Effector memory CD4-positive, alpha-beta T cell (primary cell): ENCODE measurements around the gene TMEM14A.
"Not testable (repeated sequence)": the region's sequence is repeated elsewhere in the genome, so short reads cannot be mapped to it uniquely, and the experiment has no call there.

Experiments
- DNase-seq, 3 donors: peaks; one replicate each; pipeline ENCODE4 v3.0.0-alpha.2; 2020
- H3K27ac ChIP-seq: 2 replicates; pipeline ENCODE4 v1.7.0; 2013; ENCODE audit warnings: mild to moderate bottlenecking, low read length, moderate library complexity; ENCODE audit not compliant: insufficient read depth, poor library complexity, severe bottlenecking
- H3K27me3 ChIP-seq: replicated peaks from 2 replicates; pipeline ENCODE4 v1.7.0; 2013; ENCODE audit warnings: mild to moderate bottlenecking, low read length; ENCODE audit not compliant: insufficient read depth, control insufficient read depth, poor library complexity, severe bottlenecking
- H3K36me3 ChIP-seq: 2 replicates; pipeline ENCODE4 v1.7.0; 2013; ENCODE audit warnings: mild to moderate bottlenecking, low read length, moderate library complexity; ENCODE audit not compliant: control insufficient read depth, insufficient read depth
- H3K4me1 ChIP-seq: 2 replicates; pipeline ENCODE4 v1.7.0; 2013; ENCODE audit warnings: low read length, mild to moderate bottlenecking; ENCODE audit not compliant: control insufficient read depth, insufficient read depth, poor library complexity, severe bottlenecking
- H3K4me3 ChIP-seq: 2 replicates; pipeline ENCODE4 v1.7.0; 2013; ENCODE audit warnings: low read length, low read depth, mild to moderate bottlenecking; ENCODE audit not compliant: insufficient read depth, poor library complexity, severe bottlenecking
- H3K9me3 ChIP-seq: 2 replicates; pipeline ENCODE4 v1.7.0; 2013; ENCODE audit warnings: mild to moderate bottlenecking, low read length, moderate library complexity; ENCODE audit not compliant: control insufficient read depth

The TMEM14A gene

DNA sequence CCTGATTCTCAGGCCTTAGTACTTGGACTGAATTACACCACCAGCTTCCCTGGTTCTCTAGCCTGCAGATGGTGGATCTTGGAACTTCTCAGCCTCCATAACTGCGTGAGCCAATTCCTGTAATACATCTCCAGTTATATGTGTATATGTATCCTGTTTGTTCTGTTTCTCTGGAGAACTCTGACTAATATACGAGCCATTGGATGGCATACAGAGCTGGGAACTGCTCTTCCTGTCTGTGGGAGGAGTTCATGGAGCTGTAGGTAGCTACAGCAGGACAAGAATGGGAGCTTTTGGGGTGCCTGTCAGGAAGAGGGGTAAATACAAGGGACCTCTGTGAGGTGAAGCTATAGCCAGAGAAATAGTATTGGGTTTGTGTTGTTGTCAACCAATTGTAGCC lies 41.2 kb downstream of the TMEM14A start:
- Histone ChIP-seq H3K36me3 (no peaks in the 10 kb centered on the region), H3K27ac (no peak overlapping the region), H3K27me3 (no peaks in the 10 kb centered on the region), H3K4me3 (no peak overlapping the region), H3K4me1 (no peaks in the 10 kb centered on the region), H3K9me3 (no peaks in the 10 kb centered on the region)
- DNase-seq, result no peak

DNA sequence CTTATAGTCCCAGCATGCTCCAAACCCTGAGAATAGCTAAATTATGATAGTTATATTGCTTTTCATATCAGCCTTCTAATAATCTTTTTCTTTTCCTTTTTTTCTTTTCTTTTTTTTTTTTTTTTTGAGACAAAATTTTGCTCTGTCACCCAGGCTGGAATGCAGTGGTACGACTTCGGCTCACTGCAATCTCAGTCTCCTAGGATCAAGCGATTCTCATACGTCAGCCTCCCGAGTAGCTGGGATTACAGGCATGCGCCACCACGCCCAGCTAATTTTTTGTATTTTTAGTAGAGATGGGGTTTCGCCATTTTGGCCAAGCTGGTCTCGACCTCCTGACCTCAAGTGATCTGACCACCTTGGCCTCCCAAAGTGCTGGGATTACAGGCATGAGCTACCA lies 43.8 kb downstream of the TMEM14A start:
- not testable (repeated sequence) for H3K36me3 ChIP-seq, H3K27ac ChIP-seq, H3K4me3 ChIP-seq, H3K27me3 ChIP-seq, H3K9me3 ChIP-seq, H3K4me1 ChIP-seq, DNase-seq

DNA sequence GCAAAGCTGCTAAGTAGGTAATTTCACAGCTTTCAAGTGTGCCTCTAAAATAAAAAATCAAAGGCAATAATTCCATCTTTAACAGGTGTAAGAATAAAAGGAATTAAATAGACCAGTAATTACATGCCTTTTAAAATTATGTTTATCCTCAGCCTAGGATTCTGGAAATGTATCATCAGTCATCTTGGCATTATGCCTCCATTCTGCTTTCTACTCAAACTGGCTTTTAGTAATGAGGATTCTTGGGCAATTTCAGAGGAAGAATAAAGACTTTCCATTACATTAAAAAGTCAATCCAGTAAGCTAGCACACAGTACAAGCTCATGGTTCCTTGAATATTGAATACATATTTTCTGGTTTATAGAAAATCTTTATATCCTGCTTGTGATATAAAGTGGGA lies 47.6 kb downstream of the TMEM14A start:
- Histone ChIP-seq H3K4me1 (no peaks in the 10 kb centered on the region), H3K27ac (no peak overlapping the region), H3K4me3 (no peak overlapping the region), H3K9me3 (no peaks in the 10 kb centered on the region), H3K36me3 (no peaks in the 10 kb centered on the region), H3K27me3 (no peaks in the 10 kb centered on the region)
- DNase-seq, result no peak

- Histone ChIP-seq H3K27me3 (no peaks in the 10 kb centered on the region), H3K27ac (no peak overlapping the region), H3K4me1 (no peaks in the 10 kb centered on the region), H3K9me3 (no peaks in the 10 kb centered on the region), H3K4me3 (no peak overlapping the region), H3K36me3 (no peaks in the 10 kb centered on the region)
- no peak for DNase-seq
Measured at GRCh38 chr6:52720321-52720720, 49.4 kb downstream of the TMEM14A start.

- no peaks in the 10 kb centered on the region for H3K9me3 ChIP-seq
- no peak overlapping the region for H3K4me3 ChIP-seq
- H3K36me3 ChIP-seq, result no peaks in the 10 kb centered on the region
- no peak for DNase-seq
- no peaks in the 10 kb centered on the region for H3K4me1 ChIP-seq
- H3K27me3 ChIP-seq, result no peaks in the 10 kb centered on the region
- no peak overlapping the region for H3K27ac ChIP-seq
Measured at GRCh38 chr6:52724042-52724405, 53.1 kb downstream of the TMEM14A start.

GRCh38 chr6:52724406-52725121 lies 53.7 kb downstream of the TMEM14A start:
- H3K27me3 ChIP-seq, result no peaks in the 10 kb centered on the region
- H3K4me3 ChIP-seq, result no peak overlapping the region
- H3K36me3 ChIP-seq, result no peaks in the 10 kb centered on the region
- H3K9me3 ChIP-seq, result no peaks in the 10 kb centered on the region
- no peak overlapping the region for H3K27ac ChIP-seq
- DNase-seq, result peak in 2 of 3 donors; percentile 1 to 28
- H3K4me1 ChIP-seq, result no peaks in the 10 kb centered on the region

GRCh38 chr6:52725143-52725534 lies 54.2 kb downstream of the TMEM14A start:
- no peaks in the 10 kb centered on the region for H3K4me1 ChIP-seq
- H3K27me3 ChIP-seq, result no peaks in the 10 kb centered on the region
- no peak overlapping the region for H3K27ac ChIP-seq
- H3K36me3 ChIP-seq, result no peaks in the 10 kb centered on the region
- no peak for DNase-seq
- no peaks in the 10 kb centered on the region for H3K9me3 ChIP-seq
- no peak overlapping the region for H3K4me3 ChIP-seq

GRCh38 chr6:52725535-52726192 lies 54.8 kb downstream of the TMEM14A start:
- H3K4me3 ChIP-seq, result no peak overlapping the region
- no peaks in the 10 kb centered on the region for H3K27me3 ChIP-seq
- H3K9me3 ChIP-seq, result no peaks in the 10 kb centered on the region
- H3K36me3 ChIP-seq, result no peaks in the 10 kb centered on the region
- no peak for DNase-seq
- H3K4me1 ChIP-seq, result no peaks in the 10 kb centered on the region
- no peak overlapping the region for H3K27ac ChIP-seq

DNA sequence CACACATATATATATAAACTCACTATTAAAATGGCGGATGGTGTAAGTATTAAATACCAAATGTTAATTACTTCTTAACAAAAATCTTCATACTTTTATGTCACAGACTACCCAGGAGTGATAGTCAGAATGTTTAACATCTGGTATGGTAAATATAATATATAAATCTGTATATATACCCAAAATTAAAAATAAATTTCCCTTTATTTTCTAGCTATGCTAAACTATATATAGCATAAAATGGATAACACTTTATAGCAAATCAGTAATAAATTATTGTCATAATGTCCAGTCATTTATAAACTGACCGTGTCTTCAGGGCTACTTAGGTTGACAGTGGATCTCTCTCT lies 55.3 kb downstream of the TMEM14A start:
- no peak for DNase-seq
- Histone ChIP-seq H3K27me3 (no peaks in the 10 kb centered on the region), H3K9me3 (no peaks in the 10 kb centered on the region), H3K36me3 (no peaks in the 10 kb centered on the region), H3K4me3 (no peak overlapping the region), H3K4me1 (no peaks in the 10 kb centered on the region), H3K27ac (no peak overlapping the region)

DNA sequence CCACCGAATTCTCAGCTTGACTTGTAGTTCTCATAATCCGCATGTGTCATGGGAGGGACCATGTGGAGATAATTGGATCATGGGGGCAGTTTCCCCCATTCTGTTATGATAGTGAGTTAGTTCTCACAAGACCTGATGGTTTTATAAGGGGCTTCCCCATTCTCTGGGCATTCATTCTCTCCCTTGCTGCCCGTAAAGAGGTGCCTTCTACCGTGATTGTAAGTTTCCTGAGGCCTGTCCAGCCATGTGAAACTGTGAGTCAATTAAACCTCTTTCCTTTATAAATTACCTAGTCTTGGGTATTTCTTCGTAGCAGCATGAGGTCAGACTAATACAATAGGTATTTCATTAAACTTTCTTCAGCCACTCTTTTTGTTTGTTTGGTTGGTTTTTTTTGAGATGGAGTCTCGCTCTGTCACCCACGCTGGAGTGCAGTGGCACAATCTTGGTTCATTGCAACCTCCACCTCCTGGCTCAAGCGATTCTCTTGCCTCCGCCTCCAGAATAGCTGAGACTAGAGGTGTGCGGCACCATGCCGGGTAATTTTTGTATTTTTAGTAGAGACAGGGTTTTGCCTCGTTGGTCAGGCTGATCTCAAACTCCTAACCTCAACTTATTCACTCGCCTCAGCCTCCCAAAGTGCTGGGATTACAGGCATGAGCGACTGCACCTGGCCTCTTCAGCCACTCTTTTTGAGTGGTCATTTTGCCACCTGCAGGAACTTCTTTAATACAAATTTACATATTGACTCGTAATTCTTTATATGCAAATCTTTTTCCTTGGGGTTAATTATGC lies 56.0 kb downstream of the TMEM14A start:
- no peaks in the 10 kb centered on the region for H3K27me3 ChIP-seq
- H3K27ac ChIP-seq, result no peak overlapping the region
- H3K4me1 ChIP-seq, result no peaks in the 10 kb centered on the region
- H3K9me3 ChIP-seq, result no peaks in the 10 kb centered on the region
- no peaks in the 10 kb centered on the region for H3K36me3 ChIP-seq
- H3K4me3 ChIP-seq, result no peak overlapping the region
- DNase-seq, result no peak
